Limb (tissue), 2 donors: Measurements from ENCODE around the gene PHETA1.

Experiments
- DNase-seq, 2 donors: peaks; one replicate each; pipeline ENCODE4 v3.0.0-alpha.2; 2016; ENCODE audit errors: extremely low spot score in 2 of 2

The PHETA1 gene, protein sequence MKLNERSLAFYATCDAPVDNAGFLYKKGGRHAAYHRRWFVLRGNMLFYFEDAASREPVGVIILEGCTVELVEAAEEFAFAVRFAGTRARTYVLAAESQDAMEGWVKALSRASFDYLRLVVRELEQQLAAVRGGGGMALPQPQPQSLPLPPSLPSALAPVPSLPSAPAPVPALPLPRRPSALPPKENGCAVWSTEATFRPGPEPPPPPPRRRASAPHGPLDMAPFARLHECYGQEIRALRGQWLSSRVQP

DNA sequence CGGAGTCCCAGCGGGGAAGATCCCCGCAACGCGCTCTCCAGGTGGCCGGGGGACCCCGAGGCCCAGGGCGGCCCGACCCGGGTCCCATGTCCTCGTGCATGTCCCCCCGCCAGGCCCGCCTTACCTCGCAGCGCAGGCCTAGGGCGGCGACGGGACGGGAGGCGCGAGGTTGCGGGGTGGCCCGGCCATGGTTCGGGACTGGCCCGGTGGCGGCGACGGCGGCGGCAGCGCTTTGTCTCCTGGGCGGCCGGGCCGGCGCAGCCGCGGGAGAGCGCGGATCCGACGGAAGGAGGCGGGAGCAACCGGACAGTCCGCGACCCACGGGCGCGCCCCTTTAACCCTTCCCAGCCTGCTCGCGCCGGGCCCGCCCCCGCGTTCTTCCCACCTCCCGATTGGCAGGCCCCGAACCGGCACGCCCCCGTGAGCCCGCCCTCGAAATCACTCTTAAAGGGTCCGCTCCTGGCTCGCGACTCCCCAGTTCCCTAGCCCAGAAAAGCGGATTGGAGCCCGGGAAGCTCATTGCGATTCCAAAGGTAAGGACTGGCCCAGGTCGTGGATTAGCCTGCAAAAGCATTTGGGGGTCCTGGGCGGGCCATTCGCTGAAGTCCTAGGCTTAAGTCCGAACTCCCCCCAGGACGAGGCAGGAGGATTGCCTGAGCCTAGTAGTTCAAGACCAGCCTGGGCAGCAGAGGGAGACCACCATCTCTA lies at the start of gene PHETA1:
Gene PHETA1, minus strand, starts transcription at position 308 of the 708 bp plus-strand sequence. CDS start 5,668 bp downstream, outside the sequence.
- DNase-seq: peak; percentile 89 to 94

DNA sequence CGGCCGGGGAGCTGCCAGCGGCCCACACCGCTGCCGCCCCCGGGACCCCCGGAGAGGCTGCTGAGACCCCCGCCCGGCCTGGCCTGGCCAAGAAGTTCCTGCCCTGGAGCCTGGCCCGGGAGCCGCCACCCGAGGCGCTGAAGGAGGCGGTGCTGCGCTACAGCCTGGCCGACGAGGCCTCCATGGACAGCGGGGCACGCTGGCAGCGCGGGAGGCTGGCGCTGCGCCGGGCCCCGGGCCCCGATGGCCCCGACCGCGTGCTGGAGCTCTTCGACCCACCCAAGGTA lies 49.6 kb upstream of the PHETA1 start:
- no peak for DNase-seq

DNA sequence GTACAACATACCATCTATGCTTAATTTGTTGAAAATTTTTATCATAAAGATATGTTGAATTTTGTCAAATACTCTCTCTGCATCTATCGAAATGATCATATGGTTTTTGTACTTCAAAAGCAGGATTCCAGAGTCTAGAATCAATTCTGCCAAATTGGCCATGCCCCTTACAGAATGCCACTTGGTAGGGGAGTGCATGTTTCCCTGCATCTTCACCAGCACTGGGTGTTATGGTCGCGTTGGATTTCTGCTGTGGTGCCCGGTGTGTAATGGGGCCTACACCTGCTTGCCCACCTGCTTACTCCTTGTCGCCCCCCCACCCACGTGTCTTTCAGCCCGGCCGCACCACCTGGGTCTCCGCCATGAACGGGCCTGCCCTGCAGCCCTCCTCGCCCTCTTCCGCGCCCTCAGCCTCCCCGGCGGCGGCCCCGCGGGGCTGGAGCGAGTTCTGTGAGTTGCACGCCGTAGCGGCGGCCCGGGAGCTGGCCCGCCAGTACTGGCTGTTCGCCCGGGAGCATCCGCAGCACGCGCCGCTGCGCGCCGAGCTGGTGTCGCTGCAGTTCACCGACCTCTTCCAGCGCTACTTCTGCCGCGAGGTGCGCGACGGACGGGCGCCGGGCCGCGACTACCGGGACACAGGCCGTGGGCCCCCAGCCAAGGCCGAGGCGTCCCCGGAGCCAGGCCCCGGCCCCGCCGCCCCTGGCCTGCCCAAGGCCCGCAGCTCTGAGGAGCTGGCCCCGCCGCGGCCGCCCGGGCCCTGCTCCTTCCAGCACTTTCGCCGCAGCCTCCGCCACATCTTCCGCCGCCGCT lies 49.1 kb upstream of the PHETA1 start:
- no peak for DNase-seq

DNA sequence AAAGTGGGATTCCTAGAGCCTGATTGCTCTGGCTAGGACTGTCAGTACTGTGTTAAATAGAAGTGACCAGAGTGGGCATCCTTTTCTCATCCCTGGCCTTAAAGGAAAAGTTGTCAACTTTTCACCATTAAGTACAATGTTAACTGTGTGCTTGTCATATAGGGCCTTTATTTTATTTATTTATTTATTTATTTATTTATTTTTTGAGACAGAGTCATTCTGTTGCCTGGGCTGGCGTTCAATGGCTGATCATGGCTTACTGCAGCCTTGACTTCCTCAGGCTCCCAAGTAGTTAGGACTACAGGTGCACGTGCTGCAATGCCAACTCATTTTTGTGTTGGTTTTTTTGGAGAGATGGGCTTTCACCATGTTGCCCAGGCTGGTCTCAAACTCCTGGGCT lies 48.4 kb upstream of the PHETA1 start:
- no peak for DNase-seq

DNA sequence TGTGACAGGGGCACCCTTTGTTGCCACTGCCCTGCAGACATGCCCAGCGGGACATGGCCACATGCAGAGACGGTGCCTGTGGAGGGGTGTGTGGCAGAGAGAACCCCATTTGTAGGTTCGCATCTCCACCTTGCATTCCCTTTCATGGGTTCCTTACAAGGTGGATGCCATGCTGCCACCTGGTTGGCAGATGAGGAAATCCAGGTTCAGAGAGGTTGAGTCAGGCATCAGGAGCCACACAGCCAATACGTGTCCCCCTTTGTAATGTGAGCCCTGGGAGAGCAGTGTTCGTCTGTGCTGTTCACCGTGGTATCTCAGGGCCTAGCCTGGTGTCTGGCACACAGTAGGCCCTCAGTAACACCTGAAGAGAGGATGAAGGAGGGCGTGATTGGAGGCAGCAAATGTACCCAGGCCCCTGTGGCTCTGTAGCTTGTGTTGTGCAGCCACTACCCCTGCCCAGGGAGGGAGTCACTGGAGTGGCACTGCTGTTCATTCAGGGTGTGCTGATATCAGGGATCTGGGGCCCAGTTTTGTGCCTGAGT lies 45.9 kb upstream of the PHETA1 start:
- no peak for DNase-seq

DNA sequence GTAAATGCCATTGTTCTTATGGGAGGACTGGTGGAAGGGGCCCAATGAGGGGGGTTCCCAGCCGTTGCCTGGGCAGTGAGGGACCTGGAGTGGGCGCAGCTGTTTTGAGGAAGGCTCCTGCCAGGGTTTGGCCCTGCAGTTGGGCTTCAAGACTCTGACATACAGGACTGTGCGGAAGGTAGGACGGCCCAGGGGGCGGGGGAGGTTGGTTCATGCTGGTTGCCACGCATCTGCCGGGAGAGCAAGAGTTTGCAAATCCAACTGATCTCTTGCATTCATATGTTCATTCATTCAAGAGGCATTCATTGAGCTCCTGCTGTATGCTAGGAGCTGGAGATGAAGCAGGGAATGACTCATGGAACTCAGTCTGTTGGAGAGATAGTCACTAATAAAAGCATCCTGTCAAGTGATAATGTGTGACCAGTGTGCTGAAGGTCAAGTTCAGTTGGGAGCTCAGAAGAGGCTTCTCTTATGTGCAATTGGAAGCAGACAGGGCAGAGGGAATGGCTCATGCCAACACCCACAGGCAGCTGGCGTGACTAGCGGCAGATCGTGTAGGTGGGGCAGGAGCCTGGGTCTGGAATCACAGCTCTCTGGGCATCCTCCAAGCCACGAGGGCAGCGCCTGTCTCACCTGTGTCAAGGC lies 44.7 kb upstream of the PHETA1 start:
- no peak for DNase-seq

DNA sequence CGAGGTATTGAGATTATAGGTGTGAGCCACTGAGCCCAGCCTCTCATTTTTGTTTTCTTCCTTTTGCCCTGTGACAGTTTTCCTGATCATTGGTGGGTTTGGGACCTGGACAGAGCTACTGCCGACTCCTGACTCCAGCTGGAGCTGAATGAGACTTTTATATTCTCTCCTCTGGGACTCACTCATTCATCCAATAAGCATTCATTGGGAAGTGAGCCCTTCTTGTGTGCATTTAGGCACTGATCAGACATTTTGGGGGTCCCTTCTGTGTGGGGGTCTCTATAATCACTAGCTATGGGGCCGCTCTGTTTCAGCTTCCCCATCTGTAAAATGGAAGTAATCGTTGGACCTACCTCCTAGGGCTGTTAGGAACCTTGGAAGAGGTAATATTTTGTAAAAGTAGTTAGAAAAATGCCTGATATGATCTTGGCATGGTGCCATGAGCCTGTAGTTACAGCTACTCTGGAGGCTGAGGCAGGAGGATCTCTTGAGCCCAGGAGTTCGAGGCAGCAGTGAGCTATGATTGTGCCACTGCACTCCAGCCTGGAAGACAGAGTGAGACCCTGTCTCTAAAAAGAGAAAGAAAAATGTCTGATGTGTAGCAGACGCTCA lies 44.0 kb upstream of the PHETA1 start:
- no peak for DNase-seq

DNA sequence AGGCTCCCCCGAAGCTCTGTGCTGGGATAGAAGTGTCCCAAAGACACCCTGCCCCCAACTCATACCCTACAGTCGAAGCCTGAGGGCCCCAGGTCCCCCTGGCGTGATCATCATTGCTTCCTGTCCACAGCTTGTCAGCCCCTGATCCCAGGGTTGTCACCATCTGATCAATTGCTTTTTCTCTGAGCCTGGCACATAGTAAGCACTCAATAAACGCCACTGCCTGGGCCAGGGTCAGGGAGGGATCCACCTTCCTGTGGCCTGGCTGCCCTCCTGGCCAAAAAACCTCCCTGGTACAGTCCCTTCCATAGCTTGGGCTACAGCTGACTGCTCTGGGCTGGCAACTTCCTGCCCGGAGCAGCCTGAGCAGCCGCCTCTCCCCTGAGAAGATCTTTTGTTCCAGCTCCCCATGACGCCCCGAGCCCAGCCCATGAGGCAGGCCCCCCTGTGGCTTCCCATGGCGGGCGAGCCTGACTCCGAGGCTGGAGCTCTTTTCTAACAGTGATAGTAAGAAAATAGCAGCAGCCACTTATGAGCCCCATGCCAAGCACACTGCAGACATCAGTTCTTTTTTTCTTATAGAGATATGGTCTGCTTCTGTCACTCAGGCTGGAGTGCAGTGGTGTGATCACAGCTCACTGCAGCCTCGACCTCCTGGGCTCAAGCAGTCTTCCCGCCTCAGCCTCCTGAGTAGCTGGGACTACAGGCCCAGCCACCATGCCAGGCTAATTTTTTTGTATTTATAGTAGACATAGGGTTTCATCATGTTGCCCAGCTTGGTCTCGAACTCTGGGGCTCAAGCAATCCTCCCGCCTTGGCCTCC lies 43.3 kb upstream of the PHETA1 start:
- no peak for DNase-seq

DNA sequence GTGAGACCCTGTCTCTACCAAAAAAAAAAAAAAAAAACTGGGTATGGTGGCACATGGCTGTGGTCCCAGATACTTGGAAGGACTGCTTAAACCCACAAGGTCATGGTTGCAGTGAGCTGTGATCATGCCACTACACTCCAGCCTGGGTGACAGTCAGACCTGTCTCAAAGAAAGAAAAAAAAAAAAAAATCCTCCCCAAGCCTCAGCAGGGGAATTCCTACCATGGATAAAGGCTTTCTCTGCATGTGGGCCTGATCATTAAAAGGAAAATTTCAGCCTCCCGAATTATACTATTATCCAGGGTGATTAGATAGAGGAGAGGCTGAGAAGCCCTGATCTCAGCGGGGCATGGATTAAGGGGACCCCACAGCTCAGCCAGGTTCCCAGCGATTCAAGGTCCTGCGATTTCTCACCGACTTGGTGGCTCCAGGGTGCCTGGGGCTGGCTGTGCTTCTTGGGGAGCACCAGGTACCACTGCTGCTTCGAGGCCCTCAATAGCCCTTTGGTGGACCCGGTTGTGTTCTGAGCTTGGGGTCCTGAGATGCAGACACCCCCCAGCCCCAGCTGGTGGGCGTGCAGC lies 42.4 kb upstream of the PHETA1 start:
- no peak for DNase-seq

DNA sequence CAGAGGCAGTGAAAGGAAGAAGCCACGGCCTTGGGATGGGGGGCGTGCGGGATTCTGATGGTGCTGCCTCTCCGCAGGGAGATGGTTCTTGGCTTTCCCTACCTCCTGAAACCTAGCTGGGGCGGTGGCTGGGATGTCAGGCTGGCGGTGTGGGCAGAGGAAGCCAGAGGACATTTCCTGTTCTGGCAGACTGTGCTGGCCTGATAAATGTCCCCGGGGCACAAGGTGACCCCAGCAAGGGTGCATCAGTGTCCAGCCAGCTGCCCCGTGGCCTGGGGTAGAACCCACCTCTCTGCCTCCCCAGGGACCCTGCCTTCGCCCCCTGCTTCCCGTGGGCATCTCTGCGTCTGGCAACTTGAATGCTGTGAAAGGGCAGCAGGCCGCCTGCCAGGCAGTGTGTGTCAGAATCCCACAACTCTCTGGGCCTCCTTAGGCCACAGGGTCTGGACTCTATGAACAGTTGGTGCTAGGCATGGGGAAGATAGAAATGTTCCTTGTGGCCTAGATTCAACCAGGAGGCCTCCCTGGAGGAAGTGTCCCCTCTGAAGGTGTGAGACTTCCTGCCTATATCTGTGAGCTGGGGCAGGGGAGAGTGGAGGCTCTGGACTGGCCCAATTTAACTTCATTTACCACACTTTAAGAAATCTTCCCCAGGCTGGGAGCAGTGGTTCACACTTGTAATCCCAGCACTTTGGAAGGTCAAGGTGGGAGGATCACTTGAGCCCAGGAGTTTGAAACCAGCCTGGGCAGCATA lies 41.7 kb upstream of the PHETA1 start:
- no peak for DNase-seq

DNA sequence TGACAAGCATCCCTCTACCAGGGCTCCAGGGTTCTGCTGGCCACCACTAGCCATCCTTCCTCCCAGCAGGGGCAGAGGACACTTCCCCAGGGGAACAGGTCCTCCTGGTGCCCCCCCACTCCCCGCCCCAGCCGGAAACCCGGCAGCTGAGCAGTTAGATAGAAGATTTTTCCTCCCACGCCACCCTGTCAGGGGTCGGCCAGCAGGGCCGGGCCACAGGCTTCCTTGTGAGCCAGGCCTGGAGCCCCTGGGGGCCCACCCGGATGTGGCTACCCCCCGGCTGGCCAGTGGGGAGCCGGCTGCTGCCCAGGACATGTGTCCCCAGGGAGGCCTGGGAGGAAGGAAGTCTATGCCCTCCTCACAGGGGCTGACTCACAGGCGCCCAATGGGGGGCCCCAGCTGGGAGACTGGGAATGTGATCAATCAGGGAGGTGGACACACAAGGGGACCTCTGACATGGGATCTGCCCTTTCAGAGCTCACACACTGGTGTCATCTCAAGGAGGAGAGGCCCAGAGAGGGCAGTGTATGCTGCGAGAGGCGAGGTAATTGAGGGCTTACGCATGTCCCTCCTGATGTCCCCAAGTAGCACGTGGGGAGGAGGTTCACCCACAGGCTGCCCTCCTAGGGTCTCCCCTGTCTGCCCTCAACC lies 41.0 kb upstream of the PHETA1 start:
- no peak for DNase-seq

DNA sequence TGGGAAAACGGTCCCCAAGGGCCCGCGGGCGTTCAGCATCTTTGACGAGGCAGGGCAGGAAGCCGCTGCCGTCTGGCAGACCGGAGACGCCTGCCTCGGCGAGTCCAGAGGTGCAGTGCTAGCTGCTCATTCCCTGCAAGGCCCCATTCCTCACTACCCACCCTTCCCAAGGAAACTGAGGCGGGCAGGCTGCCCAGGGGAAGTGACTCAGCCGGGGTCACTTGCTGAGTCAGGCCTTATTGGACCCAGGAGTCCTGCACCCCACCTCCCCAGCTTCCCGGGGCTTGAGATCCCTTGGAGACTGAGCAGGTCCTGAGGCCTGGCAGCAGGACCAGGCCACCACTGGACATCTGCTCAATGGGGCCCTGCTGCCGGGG lies 40.5 kb upstream of the PHETA1 start:
- no peak for DNase-seq

DNA sequence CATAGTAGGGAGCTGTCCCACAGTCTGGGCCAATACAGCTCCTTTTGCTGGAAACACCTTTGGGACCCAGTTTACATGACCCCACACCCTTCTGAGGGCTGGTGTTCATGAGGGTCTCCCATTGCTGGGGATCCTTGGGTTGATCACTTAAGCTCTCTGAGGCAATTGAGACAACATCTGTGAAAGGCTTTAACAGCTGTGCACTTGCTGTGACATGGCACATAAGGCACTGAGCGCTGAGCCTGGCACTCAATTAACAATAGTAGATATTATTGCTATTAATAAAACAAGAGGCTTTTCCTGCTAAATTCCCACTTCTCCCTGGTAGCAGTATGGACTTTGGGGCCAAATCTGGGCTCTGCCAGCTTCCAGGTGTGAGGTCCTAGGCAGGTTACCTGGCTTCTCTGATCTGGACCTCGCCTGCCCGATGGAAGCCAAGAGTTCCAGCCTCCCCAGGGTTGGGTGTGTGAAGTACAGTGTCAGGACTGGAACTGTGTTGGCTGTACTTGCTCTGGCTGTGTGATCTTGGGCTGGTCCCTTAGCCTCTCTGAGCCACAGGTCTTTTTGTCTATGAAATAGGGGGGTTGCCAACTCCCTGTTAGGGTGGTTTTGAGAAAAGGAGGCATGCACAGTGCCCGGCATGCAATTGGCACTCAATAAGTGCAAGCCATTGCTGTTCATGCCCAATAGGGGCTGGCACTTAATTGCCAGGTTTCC lies 39.9 kb upstream of the PHETA1 start:
- no peak for DNase-seq

DNA sequence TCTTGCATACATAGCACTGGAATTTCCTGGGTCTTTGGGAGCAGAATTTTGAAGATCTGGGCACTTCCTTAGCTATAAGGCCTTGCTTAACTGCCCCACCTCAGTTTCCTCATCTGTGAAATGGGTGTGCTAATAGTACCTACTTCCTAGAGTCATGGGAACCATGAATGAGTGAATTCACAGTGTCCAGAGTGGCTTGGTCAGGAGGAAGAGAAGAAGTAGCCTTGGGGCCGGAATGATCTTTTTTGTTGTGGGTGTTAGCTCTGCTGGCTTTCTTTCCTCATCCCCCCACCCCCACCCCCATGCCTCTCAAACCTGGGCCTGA lies 39.2 kb upstream of the PHETA1 start:
- DNase-seq: no peak

DNA sequence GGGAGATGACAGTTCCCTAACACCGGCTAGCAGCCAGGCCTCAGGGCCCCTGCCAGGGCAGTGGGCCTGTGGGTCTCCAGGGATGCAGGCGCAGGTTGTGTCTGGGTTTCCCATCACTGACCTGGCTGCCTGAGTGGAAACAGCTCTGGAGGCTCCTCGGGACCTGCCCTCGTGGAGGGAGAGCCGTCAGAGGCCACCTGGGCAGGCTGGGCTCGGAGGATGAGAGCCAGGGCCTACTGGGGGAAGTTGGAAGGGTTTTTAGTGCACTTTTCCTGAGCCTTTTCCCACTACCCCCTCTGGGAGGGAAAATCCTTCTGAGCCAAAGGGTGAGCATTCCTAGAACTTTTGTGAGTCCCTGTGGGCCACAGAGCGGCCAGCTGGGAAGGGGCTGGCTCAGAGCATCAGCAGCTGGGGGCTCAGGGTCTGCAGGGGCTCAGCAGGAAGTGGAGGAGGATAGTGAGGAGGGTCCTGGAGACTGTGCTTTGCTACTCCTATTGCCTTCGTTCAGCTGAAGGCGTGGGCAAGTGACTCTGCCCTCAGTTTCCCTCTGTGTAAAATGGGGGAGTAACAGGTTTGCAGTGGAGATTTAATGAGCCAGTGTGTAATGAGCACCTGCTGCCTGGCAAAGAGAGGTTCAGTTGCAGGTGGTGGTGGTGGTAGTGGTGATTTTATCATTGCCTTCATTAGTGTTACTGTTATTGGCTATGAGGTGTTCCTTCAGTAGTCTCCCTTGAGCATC lies 38.7 kb upstream of the PHETA1 start:
- no peak for DNase-seq

DNA sequence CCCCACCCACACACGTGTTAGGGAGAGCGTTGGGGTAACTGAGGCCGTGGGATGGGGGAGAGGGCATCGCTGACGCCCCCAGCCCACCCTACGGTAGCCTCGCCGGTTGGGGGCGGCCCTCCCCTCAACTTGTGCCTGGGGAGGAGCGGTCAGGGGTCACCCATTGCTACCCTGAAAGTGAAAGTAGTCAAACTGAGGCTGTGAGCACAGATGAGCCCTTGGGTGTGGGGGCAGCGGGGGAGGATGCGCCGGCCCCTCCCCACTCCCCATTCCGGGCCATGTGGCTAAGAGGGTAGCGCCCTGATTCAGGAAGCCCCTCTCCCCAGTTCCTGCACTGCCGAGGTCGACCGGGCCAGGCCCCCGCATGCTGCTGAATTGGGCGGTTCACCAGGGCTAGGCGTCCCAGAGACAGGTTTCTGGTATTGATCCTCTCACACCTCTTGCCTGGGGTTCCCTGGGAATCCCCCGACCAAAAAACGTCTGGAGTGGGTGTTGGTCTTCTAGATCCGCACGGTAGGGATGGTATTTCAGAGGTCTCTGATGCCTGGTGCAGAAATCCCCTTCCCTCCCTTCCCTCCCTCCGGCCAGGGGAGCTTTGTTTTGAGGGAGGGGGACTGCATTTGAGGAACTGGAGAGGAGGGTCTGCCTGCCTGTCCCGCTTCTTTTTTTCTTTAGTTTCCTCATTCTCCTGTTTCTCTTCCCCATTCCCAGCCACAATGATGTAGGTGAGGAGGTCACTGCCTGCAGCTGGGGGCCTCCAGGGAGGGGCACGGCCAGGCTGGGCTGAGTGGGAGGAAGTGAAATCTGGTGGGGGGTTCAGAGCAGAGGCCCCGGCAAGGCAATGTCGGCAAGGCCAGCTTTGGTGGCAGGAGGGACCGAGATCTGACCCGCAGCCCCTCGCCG lies 37.8 kb upstream of the PHETA1 start:
- DNase-seq: peak in 1 of 2 donors; percentile 47
